DND-41 (cell line): ENCODE data around the gene ARRB2.

Source experiments
- ATAC-seq: fragments of 200-7000 bp; cut with Tn5 transposase; 3 replicates; pipeline ENCODE4 v1.9.1; 2021; ENCODE audit warnings: low read depth; ENCODE audit not compliant: insufficient read depth
- DNase-seq: peaks from one replicate; pipeline ENCODE4 v3.0.0-alpha.2; 2020
- H2AFZ ChIP-seq: 2 replicates; pipeline ENCODE4 v1.6.0; 2012; ENCODE audit warnings: low read depth, low read length
- H3K27ac ChIP-seq: 2 replicates; pipeline ENCODE4 v1.5.1; 2012; ENCODE audit warnings: low read length, inconsistent platforms
- H3K27me3 ChIP-seq: fragments of 200-600 bp; sonication (generic); 2 replicates; pipeline ENCODE4 v1.6.0; 2012; ENCODE audit warnings: low read length, mild to moderate bottlenecking, inconsistent platforms; ENCODE audit not compliant: insufficient read depth, poor library complexity
- H3K36me3 ChIP-seq: 2 replicates; pipeline ENCODE4 v1.5.1; 2012; ENCODE audit warnings: low read length, inconsistent platforms; ENCODE audit not compliant: insufficient read depth
- H3K4me1 ChIP-seq: 2 replicates; pipeline ENCODE4 v1.5.1; 2012; ENCODE audit warnings: mild to moderate bottlenecking, low read length; ENCODE audit not compliant: insufficient read depth
- H3K4me2 ChIP-seq: 2 replicates; pipeline ENCODE4 v1.6.0; 2012; ENCODE audit warnings: mild to moderate bottlenecking, moderate library complexity, low read length, inconsistent platforms; ENCODE audit not compliant: insufficient read depth
- H3K4me3 ChIP-seq, 2 experiments: fragments of 200-600 bp in 1 of 2; shearing (Covaris generic) in 1 of 2; 2 replicates each; pipeline ENCODE4 v1.5.1; 2012 to 2016; ENCODE audit warnings: inconsistent platforms in 2 of 2, low read length in 2 of 2, mild to moderate bottlenecking in 2 of 2, low read depth in 1 of 2, moderate library complexity in 1 of 2
- H3K79me2 ChIP-seq: 2 replicates; pipeline ENCODE4 v1.6.0; 2012; ENCODE audit warnings: low read length, inconsistent platforms; ENCODE audit not compliant: insufficient read depth
- H3K9ac ChIP-seq: 2 replicates; pipeline ENCODE4 v1.6.0; 2012; ENCODE audit warnings: low read depth, mild to moderate bottlenecking, inconsistent platforms, low read length, moderate library complexity
- H3K9me3 ChIP-seq: 2 replicates; pipeline ENCODE4 v1.5.1; 2012; ENCODE audit warnings: low read length, moderate library complexity, mild to moderate bottlenecking, inconsistent platforms; ENCODE audit not compliant: insufficient read depth, severe bottlenecking
- H4K20me1 ChIP-seq: 2 replicates; pipeline ENCODE4 v1.6.0; 2012; ENCODE audit warnings: low read length; ENCODE audit not compliant: insufficient read depth
- EZH2 ChIP-seq: IDR thresholded peaks from 3 replicates; pipeline ENCODE4 v1.6.1; 2012; ENCODE audit warnings: borderline replicate concordance, low read depth, mild to moderate bottlenecking, moderate library complexity, low read length, inconsistent platforms; ENCODE audit not compliant: severe bottlenecking
- TF ChIP-seq, protein P1 (sequence below): IDR thresholded peaks from 2 replicates; pipeline ENCODE4 v1.5.1; 2012; ENCODE audit warnings: borderline replicate concordance, low read length, moderate library complexity, mild to moderate bottlenecking; ENCODE audit not compliant: poor library complexity, severe bottlenecking; ENCODE audit errors: extremely low read depth

ARRB2 gene

DNA sequence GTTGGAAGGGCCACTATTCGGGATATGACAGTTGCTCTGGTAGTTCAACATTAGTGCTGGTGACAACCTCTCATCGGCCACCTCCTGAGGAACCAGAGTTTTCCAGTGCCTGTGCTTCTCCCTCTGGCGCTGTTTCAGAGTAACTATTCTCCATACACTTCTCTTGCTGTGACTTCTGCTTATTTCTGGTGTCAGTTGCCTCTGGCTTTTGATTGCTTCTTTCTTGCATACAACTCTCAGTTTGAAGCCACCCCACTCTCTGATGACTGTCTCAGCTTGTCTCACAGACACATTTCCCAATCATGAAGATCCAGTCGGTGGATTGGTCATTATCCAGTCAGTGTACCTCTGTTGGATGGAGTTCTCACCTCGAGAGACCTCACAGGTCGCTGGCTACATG is 57.9 kb downstream of the ARRB2 start:
- Histone ChIP-seq H3K4me2 (no peak overlapping the region), H3K4me1 (no peaks in the 10 kb centered on the region), H3K9me3 (no peaks in the 10 kb centered on the region), H4K20me1 (no peaks in the 10 kb centered on the region), H3K4me3 (no peak overlapping the region), H3K27ac (no peak overlapping the region), H2AFZ (no peak overlapping the region), H3K36me3 (no peaks in the 10 kb centered on the region), H3K9ac (no peak overlapping the region), H3K79me2 (no peaks in the 10 kb centered on the region), H3K27me3 (peaks cover 2% of the 10 kb centered on the region)
- no peak for ATAC-seq
- DNase-seq = no peak
- TF ChIP-seq EZH2 = no peak
- TF ChIP-seq, protein P1, sequence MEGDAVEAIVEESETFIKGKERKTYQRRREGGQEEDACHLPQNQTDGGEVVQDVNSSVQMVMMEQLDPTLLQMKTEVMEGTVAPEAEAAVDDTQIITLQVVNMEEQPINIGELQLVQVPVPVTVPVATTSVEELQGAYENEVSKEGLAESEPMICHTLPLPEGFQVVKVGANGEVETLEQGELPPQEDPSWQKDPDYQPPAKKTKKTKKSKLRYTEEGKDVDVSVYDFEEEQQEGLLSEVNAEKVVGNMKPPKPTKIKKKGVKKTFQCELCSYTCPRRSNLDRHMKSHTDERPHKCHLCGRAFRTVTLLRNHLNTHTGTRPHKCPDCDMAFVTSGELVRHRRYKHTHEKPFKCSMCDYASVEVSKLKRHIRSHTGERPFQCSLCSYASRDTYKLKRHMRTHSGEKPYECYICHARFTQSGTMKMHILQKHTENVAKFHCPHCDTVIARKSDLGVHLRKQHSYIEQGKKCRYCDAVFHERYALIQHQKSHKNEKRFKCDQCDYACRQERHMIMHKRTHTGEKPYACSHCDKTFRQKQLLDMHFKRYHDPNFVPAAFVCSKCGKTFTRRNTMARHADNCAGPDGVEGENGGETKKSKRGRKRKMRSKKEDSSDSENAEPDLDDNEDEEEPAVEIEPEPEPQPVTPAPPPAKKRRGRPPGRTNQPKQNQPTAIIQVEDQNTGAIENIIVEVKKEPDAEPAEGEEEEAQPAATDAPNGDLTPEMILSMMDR = no peak

DNA sequence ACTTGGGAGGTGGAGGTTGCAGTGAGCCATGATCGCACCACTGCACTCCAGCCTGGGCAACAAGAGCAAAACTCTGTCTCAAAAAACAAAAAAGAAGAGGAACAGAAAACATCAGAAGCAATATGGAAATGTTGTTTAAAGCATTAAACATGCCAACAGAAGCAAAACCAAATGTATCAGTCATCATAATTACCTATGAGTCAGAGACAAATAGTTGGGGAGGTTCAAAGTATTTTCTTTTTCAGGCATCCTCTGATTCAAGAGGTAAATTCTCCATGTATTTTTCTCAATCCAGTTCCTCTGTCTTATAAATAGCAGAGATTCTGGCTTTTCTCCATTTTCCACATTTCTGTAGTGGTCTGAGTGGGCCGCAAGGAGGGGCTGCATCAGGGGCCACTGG is 59.2 kb downstream of the ARRB2 start:
- no peak overlapping the region for H3K4me3 ChIP-seq
- no peak for TF ChIP-seq EZH2
- TF ChIP-seq, protein P1 = no peak
- no peak overlapping the region for H3K4me2 ChIP-seq
- no peaks in the 10 kb centered on the region for H3K36me3 ChIP-seq
- H3K27me3 ChIP-seq = peaks cover 5% of the 10 kb centered on the region
- DNase-seq (no peak), ATAC-seq (no peak)
- no peak overlapping the region for H3K9ac ChIP-seq
- no peaks in the 10 kb centered on the region for H3K9me3 ChIP-seq
- H3K4me1 ChIP-seq = no peaks in the 10 kb centered on the region
- no peaks in the 10 kb centered on the region for H3K79me2 ChIP-seq
- H3K27ac ChIP-seq = no peak overlapping the region
- no peak overlapping the region for H2AFZ ChIP-seq
- H4K20me1 ChIP-seq = no peaks in the 10 kb centered on the region
